A549 (cell line): ENCODE data around the gene KCNQ1OT1. TPM values are rescaled to one million over a fixed set of nuclear protein-coding genes. Genes with fewer than 3 reads are reported as not detected.

ENCODE experiments used
- ATAC-seq, 2 experiments: fragments of 200-7000 bp in 1 of 2; fragments of >200 bp in 1 of 2; cut with Nextera tagmentation in 1 of 2; cut with Tn5 transposase in 1 of 2; 3 replicates each; pipeline versions ENCODE4 v1.8.0 to v1.9.1; 2018 to 2020; ENCODE audit warnings: mild to moderate bottlenecking in 1 of 2, moderate library complexity in 1 of 2
- CTCF ChIA-PET: fragments of 300-600 bp; sonication (Branson Sonifier 250); formaldehyde crosslinking; extraction: SDS; loops from one replicate; lab custom pipeline; 2021; ENCODE audit warnings: antibody characterized with exemption, inconsistent platforms; lab: Yijun Ruan, JAX
- POLR2A ChIA-PET: fragments of 350-600 bp; formaldehyde crosslinking; extraction: SDS; loops from one replicate; lab custom pipeline; 2021; ENCODE audit warnings: antibody characterized with exemption, inconsistent platforms; lab: Yijun Ruan, JAX
- DNase-seq, 2 experiments: peaks; one replicate each; pipeline versions ENCODE4 v3.0.0 to v3.0.0-alpha.2; 2011 to 2016; ENCODE audit warnings: low read depth in 1 of 2, low spot score in 1 of 2
- FAIRE-seq: peaks from 2 replicates; lab custom pipeline; 2011; peaks lifted over from hg19 to GRCh38; lab: Jason Lieb, UNC
- H3K27ac ChIP-seq, 2 experiments: fragments of >200 bp; sonication (Bioruptor Twin); formaldehyde crosslinking; 3 replicates each; pipeline ENCODE4 v1.5.1; 2016 to 2017
- H3K4me1 ChIP-seq: fragments of >200 bp; sonication (Bioruptor Twin); formaldehyde crosslinking; 3 replicates; pipeline ENCODE4 v1.6.1; 2016
- H3K4me2 ChIP-seq: fragments of >200 bp; sonication (Bioruptor Twin); formaldehyde crosslinking; 3 replicates; pipeline ENCODE4 v1.6.1; 2016
- H3K4me3 ChIP-seq: fragments of >200 bp; sonication (Bioruptor Twin); formaldehyde crosslinking; 3 replicates; pipeline ENCODE4 v1.5.1; 2016
- H3K9me3 ChIP-seq: fragments of >200 bp; sonication (Bioruptor Twin); formaldehyde crosslinking; 3 replicates; pipeline ENCODE4 v1.6.1; 2016
- BHLHE40 ChIP-seq: IDR thresholded peaks from 2 replicates; pipeline ENCODE4 v1.6.1; 2012; ENCODE audit warnings: low read depth, low read length, inconsistent platforms
- CEBPB ChIP-seq, 2 experiments: fragments of >200 bp in 1 of 2; sonication (Bioruptor Twin) in 1 of 2; formaldehyde crosslinking in 1 of 2; IDR thresholded peaks; 2 replicates each; pipeline ENCODE4 v1.6.1; 2012 to 2016
- CHD2 ChIP-seq: fragments of 150-350 bp; IDR thresholded peaks from 2 replicates; pipeline ENCODE4 v1.6.1; 2014; ENCODE audit warnings: low read length; ENCODE audit not compliant: partially characterized antibody
- CHD4 ChIP-seq: fragments of 200-600 bp; sonication (generic); IDR thresholded peaks from 2 replicates; pipeline ENCODE4 v1.6.1; 2016; ENCODE audit warnings: antibody characterized with exemption, mild to moderate bottlenecking, borderline replicate concordance
- EHMT2 ChIP-seq: fragments of 200-600 bp; sonication (generic); IDR thresholded peaks from 2 replicates; pipeline ENCODE4 v1.6.1; 2016; ENCODE audit warnings: antibody characterized with exemption, low read depth, mild to moderate bottlenecking, moderate library complexity
- EP300 ChIP-seq, 2 experiments: fragments of >200 bp; sonication (Bioruptor Twin); formaldehyde crosslinking; IDR thresholded peaks; 2 replicates in 1 of 2; 3 replicates in 1 of 2; pipeline ENCODE4 v1.6.1; 2016 to 2017
- HOXB13 ChIP-seq: fragments of 250-450 bp; sonication (Bioruptor Pico); IDR thresholded peaks from 2 replicates; pipeline ENCODE4 v1.5.0; 2020; ENCODE audit warnings: low read depth, mild to moderate bottlenecking, moderate library complexity
- JUNB ChIP-seq: fragments of >200 bp; sonication (Bioruptor Twin); formaldehyde crosslinking; IDR thresholded peaks from 2 replicates; pipeline ENCODE4 v1.6.1; 2016
- KDM1A ChIP-seq: fragments of 200-600 bp; sonication (generic); IDR thresholded peaks from 2 replicates; pipeline ENCODE4 v1.6.1; 2016; ENCODE audit warnings: low read depth, mild to moderate bottlenecking
- KDM5A ChIP-seq: fragments of 200-600 bp; sonication (generic); IDR thresholded peaks from 2 replicates; pipeline ENCODE4 v1.6.1; 2016; ENCODE audit warnings: antibody characterized with exemption, mild to moderate bottlenecking
- NFE2L2 ChIP-seq: fragments of 150-350 bp; conservative IDR thresholded peaks from 2 replicates; pipeline ENCODE4 v1.6.1; 2014; ENCODE audit warnings: low read length
- NPAS2 ChIP-seq: fragments of 250-450 bp; sonication (Bioruptor Pico); IDR thresholded peaks from 2 replicates; pipeline ENCODE4 v1.8.0; 2022; ENCODE audit warnings: mild to moderate bottlenecking, moderate library complexity, borderline replicate concordance
- NR3C1 ChIP-seq: fragments of >200 bp; sonication (Bioruptor Twin); formaldehyde crosslinking; IDR thresholded peaks from 3 replicates; pipeline ENCODE4 v1.6.1; 2017
- RARB ChIP-seq: fragments of 250-450 bp; sonication (Bioruptor Pico); IDR thresholded peaks from 2 replicates; pipeline ENCODE4 v1.8.0; 2021; ENCODE audit warnings: mild to moderate bottlenecking, moderate library complexity
- RCOR1 ChIP-seq: fragments of 150-350 bp; IDR thresholded peaks from 2 replicates; pipeline ENCODE4 v1.6.1; 2014; ENCODE audit warnings: antibody characterized with exemption, low read length, low read depth
- RFX5 ChIP-seq: fragments of 450-650 bp; IDR thresholded peaks from 2 replicates; pipeline ENCODE4 v1.7.1; 2014; ENCODE audit warnings: antibody characterized with exemption, mild to moderate bottlenecking, moderate library complexity
- SMC3 ChIP-seq: fragments of >200 bp; sonication (Bioruptor Twin); formaldehyde crosslinking; IDR thresholded peaks from 3 replicates; pipeline ENCODE4 v1.6.1; 2018; ENCODE audit warnings: inconsistent platforms
- TFCP2L1 ChIP-seq: fragments of 250-450 bp; sonication (Bioruptor Pico); IDR thresholded peaks from 2 replicates; pipeline ENCODE4 v1.5.0; 2021; ENCODE audit warnings: mild to moderate bottlenecking
- ZC3H11A ChIP-seq: fragments of 450-650 bp; IDR thresholded peaks from 2 replicates; pipeline ENCODE4 v1.6.1; 2014; ENCODE audit warnings: antibody characterized with exemption, mild to moderate bottlenecking
- ZFP36 ChIP-seq: fragments of 450-650 bp; IDR thresholded peaks from 2 replicates; pipeline ENCODE4 v1.6.1; 2014; ENCODE audit warnings: borderline replicate concordance; ENCODE audit not compliant: partially characterized antibody
- ZNF302 ChIP-seq: fragments of 250-450 bp; sonication (Bioruptor Pico); IDR thresholded peaks from 2 replicates; pipeline ENCODE4 v1.9.0; 2021; ENCODE audit warnings: inconsistent platforms, mild to moderate bottlenecking, moderate library complexity
- ZSCAN20 ChIP-seq: fragments of 250-450 bp; sonication (Bioruptor Pico); IDR thresholded peaks from 2 replicates; pipeline ENCODE4 v1.8.0; 2022; ENCODE audit warnings: mild to moderate bottlenecking, moderate library complexity
- whole genome bisulfite sequencing: methylation state at CpG from one replicate; pipeline ENCODE4 v1.1.6; 2017; ENCODE audit errors: missing lambda C conversion rate; 5-methylcytosine and 5-hydroxymethylcytosine counted together
- polyA plus RNA-seq, 4 experiments: library from polyadenylated mRNA; depleted of rRNA in 3 of 4; stranded (reverse); fragments of >200 nt; fragmentation: RNase III in 1 of 4; extraction: RNeasy Plus Mini Kit Qiagen cat#74134 plus additional on column Dnase treatment in 1 of 4; gene quantifications; 2 replicates in 3 of 4; 3 replicates in 1 of 4; pipeline ENCODE4 v1.2.3, GENCODE V29; 2011 to 2017
- TF ChIP-seq, protein P1 (sequence below): fragments of 150-350 bp; IDR thresholded peaks from 2 replicates; pipeline ENCODE4 v1.6.1; 2014; ENCODE audit warnings: low read depth, mild to moderate bottlenecking, low read length
- TF ChIP-seq, protein P2 (sequence below): fragments of 250-450 bp; sonication (Bioruptor Pico); IDR thresholded peaks from 2 replicates; pipeline ENCODE4 v1.5.0; 2021; ENCODE audit warnings: mild to moderate bottlenecking, moderate library complexity, borderline replicate concordance
- TF ChIP-seq, protein P3 (sequence below): fragments of >200 bp; sonication (Bioruptor Twin); formaldehyde crosslinking; IDR thresholded peaks from 2 replicates; pipeline ENCODE4 v1.6.1; 2016
- TF ChIP-seq, protein P4 (sequence below): fragments of 250-450 bp; sonication (Bioruptor Pico); IDR thresholded peaks from 2 replicates; pipeline ENCODE4 v1.5.0; 2020; ENCODE audit warnings: low read depth, mild to moderate bottlenecking, moderate library complexity
- TF ChIP-seq, protein P5 (sequence below): fragments of >200 bp; sonication (Bioruptor Twin); formaldehyde crosslinking; IDR thresholded peaks from 3 replicates; pipeline ENCODE4 v1.6.1; 2016
- TF ChIP-seq, protein P6 (sequence below): IDR thresholded peaks from 2 replicates; pipeline ENCODE4 v1.6.1; 2012; ENCODE audit warnings: low read depth, borderline replicate concordance

The KCNQ1OT1 gene
- polyA plus RNA-seq, 2 of the 4 experiments (the other 2 are of a cell fraction), result 0.03 to 0.13 TPM

DNA sequence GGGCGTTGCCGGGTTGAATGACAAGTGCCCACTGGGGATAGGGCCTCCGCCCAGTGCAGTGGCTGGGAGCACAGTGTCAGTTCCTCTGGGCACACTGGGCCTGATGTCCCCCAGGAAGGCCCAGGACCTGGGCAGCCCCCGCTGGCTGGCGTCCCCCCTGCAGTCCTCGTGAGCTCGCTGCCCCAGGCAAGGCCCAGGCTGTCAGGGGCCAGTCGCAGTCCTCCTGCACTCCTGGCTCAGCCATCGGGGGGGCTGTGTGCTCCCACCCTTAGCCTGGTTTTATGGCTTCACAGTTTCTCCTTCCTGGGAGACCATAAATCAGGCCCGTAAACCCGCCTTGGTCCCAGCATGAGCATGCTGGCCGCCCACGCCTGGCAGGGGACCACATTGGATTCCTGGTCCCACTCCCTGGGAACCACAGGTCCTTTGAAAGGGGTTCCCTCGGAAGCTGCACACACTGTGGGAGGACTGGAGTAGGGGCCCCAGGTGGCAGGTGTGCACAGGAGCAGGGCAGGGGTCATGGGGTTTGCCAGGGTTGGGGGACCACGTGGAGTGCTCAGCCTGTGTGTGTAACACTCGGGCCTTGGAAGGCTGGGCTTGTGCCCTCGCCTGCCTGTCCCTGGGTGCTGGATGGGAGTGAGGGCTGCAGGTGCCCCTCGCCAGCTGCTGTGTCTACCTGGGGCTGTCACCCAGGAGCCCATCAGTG, 113.6 kb downstream of the KCNQ1OT1 start:
- no peaks in the 10 kb centered on the region for H3K9me3 ChIP-seq
- no peak overlapping the region for H3K4me3 ChIP-seq
- no peak for DNase-seq
- H3K4me2 ChIP-seq, result no peak overlapping the region
- no peaks in the 10 kb centered on the region for H3K4me1 ChIP-seq
- ChIA-PET POLR2A (no interaction called here), CTCF (interaction anchor here (0.9 kb wide), 1 partner anchor 15 kb away, joined by 3 read pairs; no protein-coding TSS in a partner anchor)
- no peak overlapping the region for H3K27ac ChIP-seq
- no peak for ATAC-seq
- TF ChIP-seq ZFP36 (no peak), TFCP2L1 (no peak), CHD2 (no peak), JUNB (no peak), RCOR1 (no peak), NR3C1 (no peak), EP300 (IDR thresholded peaks at IDR 0.05) (no peak), SMC3 (no peak), RARB (CRISPR knock-in tag) (no peak), CHD4 (no peak)
- TF ChIP-seq, protein P1, sequence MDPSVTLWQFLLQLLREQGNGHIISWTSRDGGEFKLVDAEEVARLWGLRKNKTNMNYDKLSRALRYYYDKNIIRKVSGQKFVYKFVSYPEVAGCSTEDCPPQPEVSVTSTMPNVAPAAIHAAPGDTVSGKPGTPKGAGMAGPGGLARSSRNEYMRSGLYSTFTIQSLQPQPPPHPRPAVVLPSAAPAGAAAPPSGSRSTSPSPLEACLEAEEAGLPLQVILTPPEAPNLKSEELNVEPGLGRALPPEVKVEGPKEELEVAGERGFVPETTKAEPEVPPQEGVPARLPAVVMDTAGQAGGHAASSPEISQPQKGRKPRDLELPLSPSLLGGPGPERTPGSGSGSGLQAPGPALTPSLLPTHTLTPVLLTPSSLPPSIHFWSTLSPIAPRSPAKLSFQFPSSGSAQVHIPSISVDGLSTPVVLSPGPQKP, result no peak
- TF ChIP-seq, protein P2, sequence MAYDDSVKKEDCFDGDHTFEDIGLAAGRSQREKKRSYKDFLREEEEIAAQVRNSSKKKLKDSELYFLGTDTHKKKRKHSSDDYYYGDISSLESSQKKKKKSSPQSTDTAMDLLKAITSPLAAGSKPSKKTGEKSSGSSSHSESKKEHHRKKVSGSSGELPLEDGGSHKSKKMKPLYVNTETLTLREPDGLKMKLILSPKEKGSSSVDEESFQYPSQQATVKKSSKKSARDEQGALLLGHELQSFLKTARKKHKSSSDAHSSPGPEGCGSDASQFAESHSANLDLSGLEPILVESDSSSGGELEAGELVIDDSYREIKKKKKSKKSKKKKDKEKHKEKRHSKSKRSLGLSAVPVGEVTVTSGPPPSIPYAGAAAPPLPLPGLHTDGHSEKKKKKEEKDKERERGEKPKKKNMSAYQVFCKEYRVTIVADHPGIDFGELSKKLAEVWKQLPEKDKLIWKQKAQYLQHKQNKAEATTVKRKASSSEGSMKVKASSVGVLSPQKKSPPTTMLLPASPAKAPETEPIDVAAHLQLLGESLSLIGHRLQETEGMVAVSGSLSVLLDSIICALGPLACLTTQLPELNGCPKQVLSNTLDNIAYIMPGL, result no peak
- TF ChIP-seq, protein P3, sequence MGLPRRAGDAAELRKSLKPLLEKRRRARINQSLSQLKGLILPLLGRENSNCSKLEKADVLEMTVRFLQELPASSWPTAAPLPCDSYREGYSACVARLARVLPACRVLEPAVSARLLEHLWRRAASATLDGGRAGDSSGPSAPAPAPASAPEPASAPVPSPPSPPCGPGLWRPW, result no peak
- TF ChIP-seq, protein P4, sequence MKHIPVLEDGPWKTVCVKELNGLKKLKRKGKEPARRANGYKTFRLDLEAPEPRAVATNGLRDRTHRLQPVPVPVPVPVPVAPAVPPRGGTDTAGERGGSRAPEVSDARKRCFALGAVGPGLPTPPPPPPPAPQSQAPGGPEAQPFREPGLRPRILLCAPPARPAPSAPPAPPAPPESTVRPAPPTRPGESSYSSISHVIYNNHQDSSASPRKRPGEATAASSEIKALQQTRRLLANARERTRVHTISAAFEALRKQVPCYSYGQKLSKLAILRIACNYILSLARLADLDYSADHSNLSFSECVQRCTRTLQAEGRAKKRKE, result no peak
- WGBS, result 70% methylated on average over 10 of the region's 18 CpGs
- no peak for FAIRE-seq

DNA sequence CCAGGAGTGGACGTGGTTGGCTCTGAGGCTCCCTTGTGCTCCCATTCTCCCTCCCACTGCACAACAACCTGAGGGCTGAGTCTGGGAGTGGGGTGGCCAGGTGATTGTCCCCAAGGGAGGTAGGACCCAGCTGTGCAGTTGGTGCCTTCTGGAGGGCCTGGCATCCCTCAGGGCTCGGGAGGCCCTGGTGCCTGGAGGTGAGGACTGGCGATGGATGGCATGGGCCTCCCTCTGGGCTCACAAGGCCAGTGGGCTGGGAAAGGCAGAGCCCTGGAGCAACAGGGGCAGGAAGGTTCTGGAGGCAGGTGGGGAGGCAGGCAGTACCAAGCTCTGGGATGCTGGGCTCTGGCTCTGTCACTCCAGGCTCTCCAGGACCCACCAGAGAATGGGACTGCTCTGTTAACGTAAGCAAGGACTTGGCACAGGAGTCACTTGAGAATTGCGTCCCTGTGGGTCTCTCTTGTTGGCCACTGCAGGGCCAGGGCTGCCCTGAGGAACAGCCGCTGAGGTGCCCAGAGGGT, 114.2 kb downstream of the KCNQ1OT1 start:
- TF ChIP-seq RFX5 (no peak), NFE2L2 (no peak), ZC3H11A (no peak), TFCP2L1 (no peak), ZSCAN20 (CRISPR knock-in tag) (no peak), KDM1A (no peak), BHLHE40 (no peak), EHMT2 (no peak), ZNF302 (CRISPR knock-in tag) (no peak), NPAS2 (CRISPR knock-in tag) (no peak), CHD4 (no peak), HOXB13 (CRISPR knock-in tag) (no peak), KDM5A (no peak), CEBPB (IDR thresholded peaks at IDR 0.05) (no peak)
- TF ChIP-seq, protein P1, result no peak
- TF ChIP-seq, protein P3, result no peak
- TF ChIP-seq, protein P5, sequence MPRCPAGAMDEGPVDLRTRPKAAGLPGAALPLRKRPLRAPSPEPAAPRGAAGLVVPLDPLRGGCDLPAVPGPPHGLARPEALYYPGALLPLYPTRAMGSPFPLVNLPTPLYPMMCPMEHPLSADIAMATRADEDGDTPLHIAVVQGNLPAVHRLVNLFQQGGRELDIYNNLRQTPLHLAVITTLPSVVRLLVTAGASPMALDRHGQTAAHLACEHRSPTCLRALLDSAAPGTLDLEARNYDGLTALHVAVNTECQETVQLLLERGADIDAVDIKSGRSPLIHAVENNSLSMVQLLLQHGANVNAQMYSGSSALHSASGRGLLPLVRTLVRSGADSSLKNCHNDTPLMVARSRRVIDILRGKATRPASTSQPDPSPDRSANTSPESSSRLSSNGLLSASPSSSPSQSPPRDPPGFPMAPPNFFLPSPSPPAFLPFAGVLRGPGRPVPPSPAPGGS, result no peak
- TF ChIP-seq, protein P6, sequence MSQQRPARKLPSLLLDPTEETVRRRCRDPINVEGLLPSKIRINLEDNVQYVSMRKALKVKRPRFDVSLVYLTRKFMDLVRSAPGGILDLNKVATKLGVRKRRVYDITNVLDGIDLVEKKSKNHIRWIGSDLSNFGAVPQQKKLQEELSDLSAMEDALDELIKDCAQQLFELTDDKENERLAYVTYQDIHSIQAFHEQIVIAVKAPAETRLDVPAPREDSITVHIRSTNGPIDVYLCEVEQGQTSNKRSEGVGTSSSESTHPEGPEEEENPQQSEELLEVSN, result no peak
- H3K9me3 ChIP-seq, result no peaks in the 10 kb centered on the region
- H3K4me2 ChIP-seq, result no peak overlapping the region
- H3K27ac ChIP-seq, result no peak overlapping the region
- FAIRE-seq (no peak), DNase-seq (no peak), ATAC-seq (no peak)
- no peaks in the 10 kb centered on the region for H3K4me1 ChIP-seq
- no peak overlapping the region for H3K4me3 ChIP-seq
- ChIA-PET CTCF (interaction anchor here (0.9 kb wide), 1 partner anchor 14 kb away, joined by 3 read pairs; no protein-coding TSS in a partner anchor), POLR2A (no interaction called here)
- 78% methylated on average over 5 of the region's 6 CpGs for WGBS
